GM10266 (cell line): Measurements from ENCODE around the gene LYPD6B.

Experiments
- DNase-seq: peaks from one replicate; pipeline ENCODE4 v3.0.0; 2012; ENCODE audit errors: extremely low spot score
- TF ChIP-seq, protein P1 (sequence below): IDR thresholded peaks from 2 replicates; pipeline ENCODE4 v1.5.1; 2012; ENCODE audit warnings: mild to moderate bottlenecking, low read depth; ENCODE audit not compliant: control insufficient read depth, insufficient read depth; ENCODE audit errors: missing control alignments

Gene LYPD6B

DNA sequence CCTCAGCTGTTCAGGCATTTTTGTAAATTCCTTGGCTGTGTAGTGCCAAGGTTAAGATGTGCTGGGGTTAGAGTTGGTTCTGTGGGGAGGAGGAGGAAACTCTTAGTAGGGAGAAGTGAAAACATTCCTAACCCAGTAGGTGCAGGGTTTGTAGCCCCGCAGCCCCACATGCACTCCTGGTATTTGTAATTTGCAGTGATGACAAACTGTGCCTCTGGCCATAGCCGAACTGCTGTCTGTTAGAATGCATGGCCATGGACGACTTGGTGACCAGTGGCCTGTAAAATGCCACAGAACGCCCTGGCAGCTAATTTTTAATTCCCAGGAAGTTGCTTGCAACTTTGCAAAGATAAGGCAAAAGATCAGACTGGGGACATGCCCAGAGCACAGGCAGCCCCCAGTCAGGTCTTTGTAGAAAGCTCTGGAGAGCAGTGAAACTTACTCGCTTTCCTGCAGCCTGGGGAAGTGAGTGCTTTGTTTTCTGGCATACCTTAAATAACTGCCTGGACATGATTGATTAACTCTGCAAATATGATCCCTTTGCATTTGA lies 38.4 kb downstream of the LYPD6B start:
- TF ChIP-seq, protein P1, sequence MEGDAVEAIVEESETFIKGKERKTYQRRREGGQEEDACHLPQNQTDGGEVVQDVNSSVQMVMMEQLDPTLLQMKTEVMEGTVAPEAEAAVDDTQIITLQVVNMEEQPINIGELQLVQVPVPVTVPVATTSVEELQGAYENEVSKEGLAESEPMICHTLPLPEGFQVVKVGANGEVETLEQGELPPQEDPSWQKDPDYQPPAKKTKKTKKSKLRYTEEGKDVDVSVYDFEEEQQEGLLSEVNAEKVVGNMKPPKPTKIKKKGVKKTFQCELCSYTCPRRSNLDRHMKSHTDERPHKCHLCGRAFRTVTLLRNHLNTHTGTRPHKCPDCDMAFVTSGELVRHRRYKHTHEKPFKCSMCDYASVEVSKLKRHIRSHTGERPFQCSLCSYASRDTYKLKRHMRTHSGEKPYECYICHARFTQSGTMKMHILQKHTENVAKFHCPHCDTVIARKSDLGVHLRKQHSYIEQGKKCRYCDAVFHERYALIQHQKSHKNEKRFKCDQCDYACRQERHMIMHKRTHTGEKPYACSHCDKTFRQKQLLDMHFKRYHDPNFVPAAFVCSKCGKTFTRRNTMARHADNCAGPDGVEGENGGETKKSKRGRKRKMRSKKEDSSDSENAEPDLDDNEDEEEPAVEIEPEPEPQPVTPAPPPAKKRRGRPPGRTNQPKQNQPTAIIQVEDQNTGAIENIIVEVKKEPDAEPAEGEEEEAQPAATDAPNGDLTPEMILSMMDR: no peak
- no peak for DNase-seq

DNA sequence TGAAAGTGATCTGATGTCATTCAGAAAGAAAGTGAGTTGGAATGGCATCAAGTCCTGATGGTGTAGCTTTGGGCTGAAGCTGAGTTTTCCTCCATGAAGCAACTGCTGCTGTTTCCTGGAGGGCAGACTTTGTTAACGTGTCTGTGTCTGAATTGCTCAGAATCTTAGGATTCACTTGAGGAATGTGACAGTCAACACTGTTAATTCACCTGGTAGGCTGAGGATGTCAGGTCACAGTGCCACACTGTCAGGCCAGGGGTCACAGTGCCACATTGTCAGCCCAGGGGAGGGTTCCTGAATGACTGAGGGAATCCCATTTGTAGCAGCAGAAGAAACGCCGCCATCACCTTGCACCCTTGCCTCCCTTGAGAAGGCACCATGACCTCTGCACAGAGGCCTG lies 39.4 kb downstream of the LYPD6B start:
- TF ChIP-seq, protein P1: no peak

DNA sequence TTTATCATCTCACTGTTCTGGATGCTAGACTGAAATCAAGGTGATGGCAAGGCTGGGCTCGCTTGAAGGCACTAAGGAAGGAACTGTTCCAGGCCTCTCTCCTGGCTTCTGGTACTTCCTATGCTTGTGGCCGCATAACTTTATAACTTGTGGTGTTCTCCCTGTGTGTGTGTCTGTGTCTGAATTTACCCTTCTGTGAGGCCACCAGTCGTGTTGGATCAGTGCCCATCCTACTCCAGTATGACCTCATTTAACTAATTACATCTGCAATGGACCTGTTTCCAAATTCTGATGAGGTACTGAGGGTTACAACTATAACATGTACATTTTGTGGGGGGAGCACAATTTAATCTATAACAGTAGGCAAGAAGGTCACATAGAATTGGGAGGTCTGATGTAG lies 41.6 kb downstream of the LYPD6B start:
- TF ChIP-seq, protein P1: no peak
- DNase-seq: no peak

More for the DNA sequence above, 39.4 kb downstream of the LYPD6B start:
- no peak for DNase-seq

DNA sequence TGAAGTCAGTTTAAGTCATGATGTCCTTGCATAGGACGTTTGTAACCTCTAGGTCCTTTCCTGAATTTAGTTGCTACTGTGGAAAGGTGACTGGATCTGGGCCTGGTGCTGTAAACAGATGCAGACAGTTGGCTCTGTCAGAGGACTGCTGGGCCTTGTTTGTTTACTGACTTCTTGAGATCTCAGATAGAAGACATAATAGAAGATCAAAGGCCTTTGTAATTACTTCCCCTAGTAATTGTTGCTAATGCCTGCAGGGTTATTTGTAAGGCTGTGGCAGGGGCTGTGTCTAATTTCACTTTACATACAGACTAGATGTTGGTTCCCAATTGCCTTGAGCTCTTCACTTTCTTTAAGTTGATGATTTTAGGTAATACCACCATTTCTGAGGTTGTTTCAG lies 42.5 kb downstream of the LYPD6B start:
- DNase-seq: no peak
- TF ChIP-seq, protein P1: no peak

DNA sequence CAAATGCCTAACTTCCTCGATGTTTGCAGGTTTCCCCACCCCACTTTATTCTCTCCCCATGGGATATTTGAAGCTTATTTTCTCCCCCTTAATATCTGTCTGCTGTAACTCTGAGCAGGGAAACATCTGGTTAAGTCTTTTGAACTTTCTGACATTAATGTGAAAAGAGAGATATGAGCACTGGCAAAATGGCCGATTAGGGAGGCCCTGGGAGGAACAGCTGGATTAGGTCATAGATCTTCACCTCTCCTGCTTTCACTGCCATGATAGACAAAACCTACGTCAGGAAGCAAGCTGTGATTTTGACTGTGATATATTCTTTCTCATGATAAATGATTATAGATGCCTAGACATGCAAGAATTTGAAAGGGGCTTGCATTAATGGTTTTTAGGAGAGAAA lies 43.6 kb downstream of the LYPD6B start:
- TF ChIP-seq, protein P1: no peak
- no peak for DNase-seq

DNA sequence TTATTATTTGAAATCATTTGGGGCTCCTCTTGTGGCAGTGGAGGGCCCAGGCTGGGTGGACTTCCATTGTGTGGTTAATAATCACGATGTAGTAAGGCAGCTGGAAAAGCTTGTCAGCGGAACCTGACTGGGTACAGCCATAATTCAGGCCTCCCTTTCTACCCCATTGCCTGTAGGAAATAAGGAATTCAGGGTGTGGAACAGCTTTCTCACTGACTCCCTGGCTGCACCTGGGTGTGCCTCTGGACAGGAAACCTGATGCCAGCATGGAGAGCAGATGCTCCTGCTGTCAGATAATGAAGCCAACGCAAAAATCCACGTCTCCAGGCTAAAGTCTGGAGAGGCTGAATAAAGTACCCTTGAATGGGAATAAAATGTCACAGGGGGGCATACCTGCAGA lies 44.2 kb downstream of the LYPD6B start:
- DNase-seq: no peak
- TF ChIP-seq, protein P1: no peak

DNA sequence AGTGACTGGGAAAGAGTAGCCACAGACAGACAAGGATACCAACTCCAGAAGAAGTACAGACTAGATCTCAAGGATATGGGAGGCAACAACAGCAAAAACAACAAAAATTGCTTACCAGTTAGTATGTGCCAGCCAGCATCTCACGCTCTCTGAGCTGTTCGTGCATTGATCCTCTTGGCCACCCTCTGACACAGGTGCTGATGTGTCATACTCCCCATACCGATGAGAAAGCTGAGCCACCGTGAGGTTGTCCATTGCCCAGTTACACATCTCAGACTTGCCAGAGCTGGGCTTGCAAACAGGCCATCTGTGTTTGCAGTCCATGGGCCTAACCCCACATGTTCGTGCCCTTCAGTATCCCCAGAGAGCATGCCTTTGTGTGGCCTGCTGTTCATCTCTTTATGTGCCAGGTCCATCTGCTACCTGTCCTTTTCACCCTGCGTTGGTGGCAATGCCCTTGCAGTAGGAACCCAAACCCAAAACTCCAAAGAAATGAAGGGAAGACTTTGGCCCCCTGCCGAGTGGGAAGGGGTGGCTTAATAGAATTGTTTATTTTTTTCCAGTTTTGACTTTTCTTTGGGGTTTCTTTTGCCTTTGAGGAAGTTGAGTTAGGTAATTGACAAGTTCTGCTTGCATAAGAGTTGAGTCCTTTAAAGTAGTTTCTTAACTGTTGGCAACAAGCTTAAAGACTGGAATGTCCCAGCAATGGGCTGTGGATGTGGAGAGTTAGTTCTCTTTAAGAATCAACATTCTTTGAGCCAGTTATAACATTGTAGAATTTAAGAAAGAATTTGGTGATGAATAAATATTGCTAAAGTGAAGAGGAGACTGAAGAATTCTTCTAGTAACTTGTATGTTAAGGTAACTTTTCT lies 46.7 kb downstream of the LYPD6B start:
- no peak for DNase-seq

More for the DNA sequence above, 46.7 kb downstream of the LYPD6B start:
- TF ChIP-seq, protein P1: no peak
